Panc1 (cell line): ENCODE measurements around the gene CAPN10.

Source experiments
- POLR2AphosphoS5 ChIP-seq: IDR thresholded peaks from 2 replicates; pipeline ENCODE4 v1.6.1; 2012; ENCODE audit warnings: mild to moderate bottlenecking, low read depth, low read length, moderate library complexity
- TF ChIP-seq, protein P1 (sequence below): fragments of 450-650 bp; IDR thresholded peaks from 2 replicates; pipeline ENCODE4 v1.5.1; 2017; ENCODE audit warnings: mild to moderate bottlenecking
- TF ChIP-seq, protein P2 (sequence below), 2 experiments: IDR thresholded peaks; 2 replicates each; pipeline ENCODE4 v1.6.1; 2011 to 2012; ENCODE audit warnings: low read depth in 2 of 2, control low read depth in 1 of 2, low read length in 1 of 2, mild to moderate bottlenecking in 1 of 2, moderate library complexity in 1 of 2; ENCODE audit not compliant: insufficient read depth in 1 of 2

DNA sequence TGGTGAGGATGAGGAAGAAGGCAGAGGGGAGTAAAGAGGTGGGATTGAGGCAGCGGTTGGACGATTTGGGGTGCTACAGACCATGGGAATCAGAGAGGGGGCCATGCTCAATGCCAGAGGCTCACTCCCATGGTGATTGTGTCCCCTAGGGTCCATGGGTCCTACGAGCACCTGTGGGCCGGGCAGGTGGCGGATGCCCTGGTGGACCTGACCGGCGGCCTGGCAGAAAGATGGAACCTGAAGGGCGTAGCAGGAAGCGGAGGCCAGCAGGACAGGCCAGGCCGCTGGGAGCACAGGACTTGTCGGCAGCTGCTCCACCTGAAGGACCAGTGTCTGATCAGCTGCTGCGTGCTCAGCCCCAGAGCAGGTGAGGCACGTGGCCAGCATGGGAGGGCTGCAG is 5.2 kb downstream of the CAPN10 start:
- TF ChIP-seq, protein P1, sequence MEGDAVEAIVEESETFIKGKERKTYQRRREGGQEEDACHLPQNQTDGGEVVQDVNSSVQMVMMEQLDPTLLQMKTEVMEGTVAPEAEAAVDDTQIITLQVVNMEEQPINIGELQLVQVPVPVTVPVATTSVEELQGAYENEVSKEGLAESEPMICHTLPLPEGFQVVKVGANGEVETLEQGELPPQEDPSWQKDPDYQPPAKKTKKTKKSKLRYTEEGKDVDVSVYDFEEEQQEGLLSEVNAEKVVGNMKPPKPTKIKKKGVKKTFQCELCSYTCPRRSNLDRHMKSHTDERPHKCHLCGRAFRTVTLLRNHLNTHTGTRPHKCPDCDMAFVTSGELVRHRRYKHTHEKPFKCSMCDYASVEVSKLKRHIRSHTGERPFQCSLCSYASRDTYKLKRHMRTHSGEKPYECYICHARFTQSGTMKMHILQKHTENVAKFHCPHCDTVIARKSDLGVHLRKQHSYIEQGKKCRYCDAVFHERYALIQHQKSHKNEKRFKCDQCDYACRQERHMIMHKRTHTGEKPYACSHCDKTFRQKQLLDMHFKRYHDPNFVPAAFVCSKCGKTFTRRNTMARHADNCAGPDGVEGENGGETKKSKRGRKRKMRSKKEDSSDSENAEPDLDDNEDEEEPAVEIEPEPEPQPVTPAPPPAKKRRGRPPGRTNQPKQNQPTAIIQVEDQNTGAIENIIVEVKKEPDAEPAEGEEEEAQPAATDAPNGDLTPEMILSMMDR: no peak
- TF ChIP-seq, protein P2, sequence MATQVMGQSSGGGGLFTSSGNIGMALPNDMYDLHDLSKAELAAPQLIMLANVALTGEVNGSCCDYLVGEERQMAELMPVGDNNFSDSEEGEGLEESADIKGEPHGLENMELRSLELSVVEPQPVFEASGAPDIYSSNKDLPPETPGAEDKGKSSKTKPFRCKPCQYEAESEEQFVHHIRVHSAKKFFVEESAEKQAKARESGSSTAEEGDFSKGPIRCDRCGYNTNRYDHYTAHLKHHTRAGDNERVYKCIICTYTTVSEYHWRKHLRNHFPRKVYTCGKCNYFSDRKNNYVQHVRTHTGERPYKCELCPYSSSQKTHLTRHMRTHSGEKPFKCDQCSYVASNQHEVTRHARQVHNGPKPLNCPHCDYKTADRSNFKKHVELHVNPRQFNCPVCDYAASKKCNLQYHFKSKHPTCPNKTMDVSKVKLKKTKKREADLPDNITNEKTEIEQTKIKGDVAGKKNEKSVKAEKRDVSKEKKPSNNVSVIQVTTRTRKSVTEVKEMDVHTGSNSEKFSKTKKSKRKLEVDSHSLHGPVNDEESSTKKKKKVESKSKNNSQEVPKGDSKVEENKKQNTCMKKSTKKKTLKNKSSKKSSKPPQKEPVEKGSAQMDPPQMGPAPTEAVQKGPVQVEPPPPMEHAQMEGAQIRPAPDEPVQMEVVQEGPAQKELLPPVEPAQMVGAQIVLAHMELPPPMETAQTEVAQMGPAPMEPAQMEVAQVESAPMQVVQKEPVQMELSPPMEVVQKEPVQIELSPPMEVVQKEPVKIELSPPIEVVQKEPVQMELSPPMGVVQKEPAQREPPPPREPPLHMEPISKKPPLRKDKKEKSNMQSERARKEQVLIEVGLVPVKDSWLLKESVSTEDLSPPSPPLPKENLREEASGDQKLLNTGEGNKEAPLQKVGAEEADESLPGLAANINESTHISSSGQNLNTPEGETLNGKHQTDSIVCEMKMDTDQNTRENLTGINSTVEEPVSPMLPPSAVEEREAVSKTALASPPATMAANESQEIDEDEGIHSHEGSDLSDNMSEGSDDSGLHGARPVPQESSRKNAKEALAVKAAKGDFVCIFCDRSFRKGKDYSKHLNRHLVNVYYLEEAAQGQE (IDR thresholded peaks at IDR 0.05; ENCODE audit: insufficient read depth in 1 of 2, low read depth in 2 of 2, low read length in 1 of 2): no peak
- no peak for TF ChIP-seq POLR2AphosphoS5
